A673 (cell line): ENCODE data around the gene MBNL2. TPM values are rescaled to one million over a fixed set of nuclear protein-coding genes. Genes with fewer than 3 reads are reported as not detected.

Experiments
- BruUV-seq: library from RNA; stranded (reverse); fragments of 400-500 nt; replicated peaks from 2 replicates; lab custom pipeline; 2021; lab: Mats Ljungman, UMichigan
- CTCF ChIA-PET: fragments of 300-600 bp; sonication (Branson Sonifier 250); formaldehyde crosslinking; loops from one replicate; lab custom pipeline; 2022; ENCODE audit warnings: antibody characterized with exemption; lab: Charles Lee
- POLR2A ChIA-PET: fragments of 300-600 bp; sonication (Branson Sonifier 250); formaldehyde crosslinking; loops from one replicate; lab custom pipeline; 2022; ENCODE audit warnings: antibody characterized with exemption; ENCODE audit not compliant: low non-redundant PET; lab: Charles Lee
- DNase-seq: peaks from one replicate; pipeline ENCODE4 v3.0.0-alpha.2; 2015; ENCODE audit warnings: low spot score
- H3K27ac ChIP-seq: fragments of 200-600 bp; sonication (generic); 2 replicates; pipeline ENCODE4 v1.5.1; 2016; ENCODE audit warnings: mixed run types, low read depth, mild to moderate bottlenecking, mixed read lengths, antibody characterized with exemption, low read length; ENCODE audit not compliant: poor library complexity, severe bottlenecking
- H3K27me3 ChIP-seq: fragments of 200-600 bp; sonication (generic); replicated peaks from 2 replicates; pipeline ENCODE4 v1.6.1; 2017; ENCODE audit warnings: mixed run types, low read depth, mild to moderate bottlenecking, mixed read lengths, antibody characterized with exemption, low read length; ENCODE audit not compliant: insufficient read depth, poor library complexity
- H3K36me3 ChIP-seq: fragments of 200-600 bp; sonication (generic); 2 replicates; pipeline ENCODE4 v1.6.1; 2016; ENCODE audit warnings: mixed run types, mild to moderate bottlenecking, mixed read lengths, antibody characterized with exemption, low read length; ENCODE audit not compliant: insufficient read depth, poor library complexity, severe bottlenecking
- H3K4me1 ChIP-seq: fragments of 200-600 bp; sonication (generic); 2 replicates; pipeline ENCODE4 v1.6.1; 2017; ENCODE audit warnings: mixed run types, mild to moderate bottlenecking, mixed read lengths, antibody characterized with exemption, low read length; ENCODE audit not compliant: insufficient read depth, poor library complexity, severe bottlenecking
- H3K4me3 ChIP-seq: fragments of 200-600 bp; sonication (generic); 2 replicates; pipeline ENCODE4 v1.5.1; 2016; ENCODE audit warnings: low read depth, mixed run types, mild to moderate bottlenecking, mixed read lengths, low read length; ENCODE audit not compliant: poor library complexity, severe bottlenecking
- H3K9me3 ChIP-seq: fragments of 200-600 bp; sonication (generic); 2 replicates; pipeline ENCODE4 v1.6.1; 2016; ENCODE audit warnings: mixed run types, low read depth, mild to moderate bottlenecking, mixed read lengths, antibody characterized with exemption, low read length; ENCODE audit not compliant: poor library complexity, severe bottlenecking
- EZH2 ChIP-seq: fragments of 200-600 bp; sonication (generic); IDR thresholded peaks from 2 replicates; pipeline ENCODE4 v1.6.1; 2017; ENCODE audit warnings: borderline replicate concordance, low read depth, mild to moderate bottlenecking, mixed read lengths, antibody characterized with exemption, low read length; ENCODE audit not compliant: poor library complexity, severe bottlenecking
- intact Hi-C: fragments of 100-400 bp; cut with micrococcal nuclease; formaldehyde crosslinking; loops from one replicate; pipeline ENCODE4 v1.10.0; 2022; ENCODE audit not compliant: unreplicated experiment
- total RNA-seq: library from RNA; stranded (reverse); gene quantifications from 2 replicates; pipeline ENCODE4 v1.2.3, GENCODE V29; 2021
- TF ChIP-seq, protein P1 (sequence below): fragments of 300-800, 200-600 bp; sonication (generic); conservative IDR thresholded peaks from 2 replicates; pipeline ENCODE4 v1.5.1; 2017; ENCODE audit warnings: low read depth, mild to moderate bottlenecking, antibody characterized with exemption, low read length, moderate library complexity, mixed read lengths

MBNL2 gene
- total RNA-seq, 1 experiment from 2014 or later, result 12.0 TPM

DNA sequence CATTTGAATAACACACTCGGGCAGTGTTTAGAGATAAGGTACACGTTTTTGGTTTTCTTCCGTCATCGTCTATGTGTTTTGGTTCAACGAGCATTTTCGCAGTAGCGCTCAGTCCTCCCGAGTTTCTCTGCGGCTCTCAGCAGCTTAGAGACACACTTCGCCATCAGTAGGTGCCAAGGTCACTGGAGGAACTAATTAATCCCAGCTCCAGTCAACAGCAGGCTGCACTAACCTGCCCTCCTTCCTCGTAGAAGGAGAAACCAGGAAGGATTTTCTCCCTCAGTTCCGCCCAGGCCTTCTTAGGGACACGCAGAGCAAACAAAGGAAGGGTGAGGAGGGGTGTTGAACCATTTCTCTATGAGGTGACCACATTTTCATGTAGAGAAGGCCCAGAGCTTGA is 12.6 kb downstream of the MBNL2 start:
- ChIA-PET POLR2A (no interaction called here), CTCF (no interaction called here)
- intact Hi-C loops, result no loop called here
- no peaks in the 10 kb centered on the region for H3K9me3 ChIP-seq
- no peak for DNase-seq
- no peaks in the 10 kb centered on the region for H3K4me1 ChIP-seq
- H3K27me3 ChIP-seq, result no peaks in the 10 kb centered on the region
- no peak overlapping the region for H3K27ac ChIP-seq
- no TSS peak for BruUV-seq
- no peaks in the 10 kb centered on the region for H3K36me3 ChIP-seq
- TF ChIP-seq EZH2, result no peak
- TF ChIP-seq, protein P1, sequence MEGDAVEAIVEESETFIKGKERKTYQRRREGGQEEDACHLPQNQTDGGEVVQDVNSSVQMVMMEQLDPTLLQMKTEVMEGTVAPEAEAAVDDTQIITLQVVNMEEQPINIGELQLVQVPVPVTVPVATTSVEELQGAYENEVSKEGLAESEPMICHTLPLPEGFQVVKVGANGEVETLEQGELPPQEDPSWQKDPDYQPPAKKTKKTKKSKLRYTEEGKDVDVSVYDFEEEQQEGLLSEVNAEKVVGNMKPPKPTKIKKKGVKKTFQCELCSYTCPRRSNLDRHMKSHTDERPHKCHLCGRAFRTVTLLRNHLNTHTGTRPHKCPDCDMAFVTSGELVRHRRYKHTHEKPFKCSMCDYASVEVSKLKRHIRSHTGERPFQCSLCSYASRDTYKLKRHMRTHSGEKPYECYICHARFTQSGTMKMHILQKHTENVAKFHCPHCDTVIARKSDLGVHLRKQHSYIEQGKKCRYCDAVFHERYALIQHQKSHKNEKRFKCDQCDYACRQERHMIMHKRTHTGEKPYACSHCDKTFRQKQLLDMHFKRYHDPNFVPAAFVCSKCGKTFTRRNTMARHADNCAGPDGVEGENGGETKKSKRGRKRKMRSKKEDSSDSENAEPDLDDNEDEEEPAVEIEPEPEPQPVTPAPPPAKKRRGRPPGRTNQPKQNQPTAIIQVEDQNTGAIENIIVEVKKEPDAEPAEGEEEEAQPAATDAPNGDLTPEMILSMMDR, result no peak
- no peak overlapping the region for H3K4me3 ChIP-seq

DNA sequence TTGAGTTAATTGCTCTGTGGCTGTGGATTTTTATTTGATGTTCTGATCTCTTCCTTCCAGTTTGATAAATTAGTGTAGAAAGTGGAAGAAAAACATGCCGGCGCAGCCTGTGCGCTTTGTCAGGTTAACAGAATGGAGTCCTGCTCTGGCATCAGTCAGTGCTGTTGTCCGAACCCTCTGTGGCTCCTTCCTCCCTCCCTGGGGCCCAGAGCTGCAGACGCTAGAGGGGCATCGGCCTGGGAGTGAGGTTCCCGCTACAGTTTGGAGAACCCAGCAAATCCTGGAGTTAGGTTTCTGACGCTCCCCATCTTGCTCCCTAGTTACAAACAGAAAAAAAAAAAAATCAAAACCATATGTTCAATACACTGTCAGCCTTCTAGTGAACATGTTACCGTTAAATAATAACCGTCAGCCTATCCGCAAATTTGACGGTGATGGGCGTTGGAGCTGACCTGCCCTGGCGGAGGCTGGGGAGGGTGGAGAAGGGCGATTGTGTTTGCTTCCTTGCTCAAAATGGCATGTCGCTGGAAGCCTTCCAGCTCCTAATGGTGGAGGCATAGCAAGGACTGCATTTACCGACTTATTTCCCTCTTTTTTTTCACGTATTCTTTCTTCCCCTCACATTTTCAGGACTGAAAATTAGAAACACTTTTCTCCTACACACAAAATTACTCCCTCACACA is 13.6 kb downstream of the MBNL2 start:
- no peak for DNase-seq
- intact Hi-C loops, result no loop called here
- H3K4me3 ChIP-seq, result no peak overlapping the region
- ChIA-PET CTCF (no interaction called here), POLR2A (no interaction called here)
- no TSS peak for BruUV-seq
- no peaks in the 10 kb centered on the region for H3K36me3 ChIP-seq
- H3K27me3 ChIP-seq, result no peaks in the 10 kb centered on the region
- H3K27ac ChIP-seq, result no peak overlapping the region
- no peaks in the 10 kb centered on the region for H3K4me1 ChIP-seq
- TF ChIP-seq, protein P1, result no peak
- TF ChIP-seq EZH2, result no peak
- no peaks in the 10 kb centered on the region for H3K9me3 ChIP-seq

DNA sequence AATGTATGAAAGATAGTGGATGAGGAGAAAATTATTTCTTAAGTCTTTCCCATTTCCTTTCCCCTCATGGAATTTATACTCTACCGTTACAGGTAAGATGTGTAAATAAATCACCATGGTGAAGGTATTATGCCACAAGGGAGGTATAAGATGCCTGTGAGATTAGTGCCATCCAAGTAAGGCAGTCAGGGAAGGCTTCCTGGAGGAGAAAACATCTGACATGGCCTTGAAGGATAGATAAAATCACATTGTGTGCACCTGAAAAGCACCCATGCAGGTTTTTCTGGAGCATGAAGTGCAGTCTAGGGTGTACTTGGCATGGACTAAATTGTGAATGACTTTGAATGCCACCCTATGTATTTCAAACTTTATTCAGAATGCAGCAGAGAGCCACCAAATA is 15.3 kb downstream of the MBNL2 start:
- Histone ChIP-seq H3K4me3 (no peak overlapping the region), H3K27me3 (no peaks in the 10 kb centered on the region), H3K36me3 (no peaks in the 10 kb centered on the region), H3K4me1 (peaks cover 14% of the 10 kb centered on the region), H3K9me3 (no peaks in the 10 kb centered on the region), H3K27ac (no peak overlapping the region)
- intact Hi-C loops, result no loop called here
- BruUV-seq, result no TSS peak
- no peak for DNase-seq
- CTCF ChIA-PET, result no interaction called here
- POLR2A ChIA-PET, result no interaction called here
- TF ChIP-seq EZH2, result no peak
- TF ChIP-seq, protein P1, result no peak
